Muscle of leg (tissue), 11 donors: ENCODE data around the gene ZDHHC20. TPM values are rescaled to one million over a fixed set of nuclear protein-coding genes. Genes with fewer than 3 reads are reported as not detected.

Source experiments
- DNase-seq: peaks from one replicate; pipeline ENCODE4 v3.0.0; 2013
- H3K27ac ChIP-seq: one replicate; pipeline ENCODE4 v1.5.1; 2013; ENCODE audit warnings: mild to moderate bottlenecking, low read length, control low read depth
- H3K27me3 ChIP-seq: one replicate; pipeline ENCODE4 v1.6.1; 2013; ENCODE audit warnings: low read length; ENCODE audit not compliant: control insufficient read depth, insufficient read depth
- H3K36me3 ChIP-seq: one replicate; pipeline ENCODE4 v1.6.1; 2013; ENCODE audit warnings: low read length; ENCODE audit not compliant: control insufficient read depth, insufficient read depth
- H3K4me1 ChIP-seq: one replicate; pipeline ENCODE4 v1.6.1; 2013; ENCODE audit warnings: low read length; ENCODE audit not compliant: control insufficient read depth, insufficient read depth
- H3K4me3 ChIP-seq: one replicate; pipeline ENCODE4 v1.5.1; 2013; ENCODE audit warnings: low read length, control low read depth
- H3K9me3 ChIP-seq: replicated peaks from 2 replicates; pipeline ENCODE4 v1.6.1; 2013; ENCODE audit warnings: low read depth, low read length; ENCODE audit not compliant: control insufficient read depth
- WGBS: methylation state at CpG from one replicate; pipeline ENCODE4 v1.1.5; 2013; ENCODE audit warnings: missing lambda C conversion rate; ENCODE audit not compliant: insufficient coverage; 5-methylcytosine and 5-hydroxymethylcytosine counted together
- polyA plus RNA-seq, 8 donors: library from polyadenylated mRNA; unstranded; fragments of 120-200 nt; gene quantifications; one replicate each; pipeline versions ENCODE4 v1.2.1 to v1.2.3, GENCODE V29; 2013; ENCODE audit warnings: inconsistent platforms in 1 of 8, low replicate concordance in 1 of 8; ENCODE audit not compliant: insufficient read length in 8 of 8, insufficient read depth in 1 of 8
- total RNA-seq: library from RNA; stranded (reverse); fragments of 120-200 nt; gene quantifications from one replicate; pipeline ENCODE4 v1.2.4, GENCODE V29; 2013

The ZDHHC20 gene
- total and polyA plus RNA-seq, 9 donors: 29.2 to 61.6 (median 37.2) TPM

- DNase-seq: no peak
- Histone ChIP-seq H3K27me3 (no peaks in the 10 kb centered on the region), H3K4me3 (no peak overlapping the region), H3K27ac (no peak overlapping the region), H3K36me3 (no peaks in the 10 kb centered on the region), H3K4me1 (peaks cover 14% of the 10 kb centered on the region), H3K9me3 (no peaks in the 10 kb centered on the region)
- 76% methylated on average over 4 of the region's 8 CpGs for WGBS
Measured at GRCh38 chr13:21330126-21330861, 128.8 kb downstream of the ZDHHC20 start.

GRCh38 chr13:21328836-21329477 lies 130.1 kb downstream of the ZDHHC20 start:
- Histone ChIP-seq H3K27me3 (no peaks in the 10 kb centered on the region), H3K4me3 (no peak overlapping the region), H3K36me3 (no peaks in the 10 kb centered on the region), H3K27ac (no peak overlapping the region), H3K9me3 (no peaks in the 10 kb centered on the region), H3K4me1 (peaks cover 14% of the 10 kb centered on the region)
- 70% methylated on average over 3 of the region's 6 CpGs for WGBS
- DNase-seq: no peak

GRCh38 chr13:21328201-21328600 lies 130.9 kb downstream of the ZDHHC20 start:
- no peak for DNase-seq
- H3K4me1 ChIP-seq: peaks cover 14% of the 10 kb centered on the region
- H3K36me3 ChIP-seq: no peaks in the 10 kb centered on the region
- WGBS: 32% methylated on average over 4 of the region's 6 CpGs
- H3K9me3 ChIP-seq: no peaks in the 10 kb centered on the region
- no peak overlapping the region for H3K4me3 ChIP-seq
- H3K27ac ChIP-seq: no peak overlapping the region
- no peaks in the 10 kb centered on the region for H3K27me3 ChIP-seq

GRCh38 chr13:21326155-21327031 lies 132.7 kb downstream of the ZDHHC20 start:
- H3K4me3 ChIP-seq: peak overlapping the region; percentile 35
- 4% methylated on average over 42 of the region's 52 CpGs for WGBS
- H3K9me3 ChIP-seq: no peaks in the 10 kb centered on the region
- H3K36me3 ChIP-seq: no peaks in the 10 kb centered on the region
- H3K4me1 ChIP-seq: peaks cover 14% of the 10 kb centered on the region
- peak; percentile 32 for DNase-seq
- no peak overlapping the region for H3K27ac ChIP-seq
- no peaks in the 10 kb centered on the region for H3K27me3 ChIP-seq

GRCh38 chr13:21324803-21325202 lies 134.3 kb downstream of the ZDHHC20 start:
- Histone ChIP-seq H3K4me1 (peaks cover 14% of the 10 kb centered on the region), H3K27me3 (no peaks in the 10 kb centered on the region), H3K4me3 (no peak overlapping the region), H3K9me3 (no peaks in the 10 kb centered on the region), H3K36me3 (no peaks in the 10 kb centered on the region), H3K27ac (no peak overlapping the region)
- no peak for DNase-seq
- WGBS: 52% methylated on average over 2 of the region's 3 CpGs

GRCh38 chr13:21322988-21323387 lies 136.1 kb downstream of the ZDHHC20 start:
- no peak overlapping the region for H3K27ac ChIP-seq
- no peaks in the 10 kb centered on the region for H3K27me3 ChIP-seq
- DNase-seq: no peak
- no peaks in the 10 kb centered on the region for H3K36me3 ChIP-seq
- WGBS: 29% methylated on average over 1 of the region's 3 CpGs
- peaks cover 2% of the 10 kb centered on the region for H3K9me3 ChIP-seq
- peaks cover 14% of the 10 kb centered on the region for H3K4me1 ChIP-seq
- no peak overlapping the region for H3K4me3 ChIP-seq

Other genes starting within 250 kb of the ZDHHC20 start
- gene MICU2, start 144.9 kb upstream of the ZDHHC20 start, total RNA-seq: 64.4 TPM
- 10 to 100 TPM; 57.5 to 78.8 (median 62.7) TPM for gene MICU2, start 144.9 kb upstream of the ZDHHC20 start, polyA plus RNA-seq
- 6.2 TPM for gene FGF9, start 211.8 kb upstream of the ZDHHC20 start, total RNA-seq
- gene FGF9, start 211.8 kb upstream of the ZDHHC20 start, polyA plus RNA-seq: 10 to 100 TPM in 2 of 8 donors, 1 to 10 TPM in 6; 7.2 to 17.2 (median 7.5) TPM